Measurements from ENCODE around the gene SYT12. TPM values are rescaled to one million over a fixed set of nuclear protein-coding genes. Genes with fewer than 3 reads are reported as not detected.
A peak's percentile ranks its signal among the peaks of the same experiment; 100 is the strongest.

The SYT12 gene
- total RNA-seq, 1 donor from 2014 or later = not detected

DNA sequence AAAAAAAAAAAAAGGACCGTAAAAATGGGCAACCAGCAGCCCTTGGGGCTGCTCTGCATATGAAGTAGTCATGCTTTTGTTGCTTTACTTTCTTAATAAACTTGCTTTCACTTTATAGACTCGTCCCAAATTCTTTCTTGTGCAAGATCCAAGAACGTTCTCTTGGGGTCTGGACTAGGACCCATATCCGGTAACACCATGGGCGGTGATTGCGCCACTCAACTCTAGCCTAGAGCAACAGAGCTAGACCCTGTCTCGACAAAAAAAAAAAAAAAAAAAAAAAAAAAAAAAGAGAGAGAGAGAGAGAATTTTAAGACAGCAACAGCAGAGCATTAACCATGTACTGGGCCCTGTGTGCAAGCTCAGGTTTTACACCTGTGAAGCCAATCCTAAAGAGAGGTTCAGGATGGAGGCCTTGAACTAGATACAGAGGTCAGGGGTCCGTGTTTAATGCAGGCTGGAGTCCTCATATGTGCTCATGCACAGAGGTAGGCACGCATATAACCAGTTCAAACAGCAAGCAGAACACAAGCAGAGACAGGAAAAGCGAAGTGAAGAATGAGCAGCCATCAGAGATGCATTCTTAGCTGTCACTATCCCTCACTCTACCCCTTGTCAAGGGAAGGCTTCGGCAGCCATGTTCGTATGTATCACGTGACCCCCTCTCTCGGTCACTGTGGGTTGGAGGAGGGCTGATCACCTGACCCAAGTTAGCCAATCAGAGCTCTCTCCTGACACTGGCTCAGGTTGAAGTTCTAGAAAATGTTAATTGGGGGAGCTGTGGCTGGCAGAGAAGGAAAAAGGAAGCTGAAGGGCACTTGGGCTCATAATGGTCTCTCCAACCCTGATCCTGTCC is 16.7 kb upstream of the SYT12 start:
- no peak overlapping the region for H3K4me3 Mint-ChIP-seq

DNA sequence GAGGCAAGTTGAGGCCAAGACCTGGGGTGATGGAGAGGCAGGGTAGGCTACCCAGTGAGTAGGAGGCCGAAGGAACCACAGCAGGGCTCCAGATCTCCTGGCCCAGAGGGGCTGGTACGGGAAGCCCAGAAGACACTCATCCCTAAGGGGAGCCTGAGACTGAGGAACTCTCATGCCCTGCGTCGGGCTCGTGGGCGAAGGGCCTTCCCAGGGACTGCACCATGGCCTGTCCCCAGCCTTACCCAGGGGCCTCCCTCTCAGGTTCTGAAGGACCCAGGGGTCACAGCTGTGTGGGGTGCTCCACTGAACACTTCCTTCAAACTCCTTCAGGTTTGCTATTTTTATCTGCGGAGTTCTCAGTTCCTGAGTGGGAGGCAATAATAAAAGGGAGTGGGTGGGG is 15.8 kb upstream of the SYT12 start:
- H3K36me3 Mint-ChIP-seq (ENCODE audit: low read depth) = no peaks in the 10 kb centered on the region
- no peak overlapping the region for H3K4me3 Mint-ChIP-seq
- no peaks in the 10 kb centered on the region for H3K9me3 Mint-ChIP-seq
- intact Hi-C loops (cut with micrococcal nuclease) = no loop called here
- no peaks in the 10 kb centered on the region for H3K27me3 Mint-ChIP-seq
- H3K4me1 Mint-ChIP-seq = no peaks in the 10 kb centered on the region
- no peak overlapping the region for H3K27ac Mint-ChIP-seq
- DNase-seq = no peak

More for the DNA sequence above, 16.7 kb upstream of the SYT12 start:
- intact Hi-C loops (cut with micrococcal nuclease) = no loop called here
- Mint-ChIP-seq H3K36me3 (ENCODE audit: low read depth) (no peaks in the 10 kb centered on the region), H3K27me3 (no peaks in the 10 kb centered on the region), H3K27ac (no peak overlapping the region), H3K4me1 (no peaks in the 10 kb centered on the region), H3K9me3 (no peaks in the 10 kb centered on the region)
- DNase-seq = no peak

DNA sequence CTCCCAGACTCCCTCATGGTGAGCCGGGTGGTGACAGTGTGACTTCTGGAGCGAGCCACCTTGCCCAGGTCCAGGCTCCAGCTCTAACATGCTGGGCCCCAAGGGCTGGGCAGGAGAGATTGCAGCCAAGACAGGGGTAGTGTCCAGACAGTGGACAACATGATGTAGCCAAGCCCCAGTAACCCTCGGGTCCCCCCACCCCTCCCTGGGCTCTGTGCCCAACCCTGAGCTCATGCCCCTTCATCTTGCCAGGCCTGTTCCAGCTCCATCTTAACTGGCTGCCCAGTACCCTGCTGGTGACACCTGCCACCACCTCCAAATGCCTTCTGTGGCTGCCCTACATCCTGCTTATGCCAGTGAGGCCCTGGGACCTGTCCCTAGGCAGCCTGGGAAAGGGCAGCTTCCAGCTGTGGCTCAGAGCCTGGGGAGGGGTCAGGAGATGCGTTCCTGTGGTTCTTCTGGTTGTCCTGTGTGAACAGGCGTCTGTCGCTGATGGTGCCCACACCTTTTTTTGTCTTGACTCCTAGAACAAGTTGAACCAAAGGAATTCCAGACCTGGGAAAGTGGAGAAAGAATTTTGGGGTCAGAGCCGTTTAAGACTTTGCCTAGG is 12.5 kb upstream of the SYT12 start:
- H3K27ac Mint-ChIP-seq = no peak overlapping the region
- no peaks in the 10 kb centered on the region for H3K36me3 Mint-ChIP-seq (ENCODE audit: low read depth)
- no peak for DNase-seq
- H3K4me3 Mint-ChIP-seq = no peak overlapping the region
- H3K9me3 Mint-ChIP-seq = no peaks in the 10 kb centered on the region
- intact Hi-C loops (cut with micrococcal nuclease) = no loop called here
- no peaks in the 10 kb centered on the region for H3K4me1 Mint-ChIP-seq
- peaks cover 7% of the 10 kb centered on the region for H3K27me3 Mint-ChIP-seq

DNA sequence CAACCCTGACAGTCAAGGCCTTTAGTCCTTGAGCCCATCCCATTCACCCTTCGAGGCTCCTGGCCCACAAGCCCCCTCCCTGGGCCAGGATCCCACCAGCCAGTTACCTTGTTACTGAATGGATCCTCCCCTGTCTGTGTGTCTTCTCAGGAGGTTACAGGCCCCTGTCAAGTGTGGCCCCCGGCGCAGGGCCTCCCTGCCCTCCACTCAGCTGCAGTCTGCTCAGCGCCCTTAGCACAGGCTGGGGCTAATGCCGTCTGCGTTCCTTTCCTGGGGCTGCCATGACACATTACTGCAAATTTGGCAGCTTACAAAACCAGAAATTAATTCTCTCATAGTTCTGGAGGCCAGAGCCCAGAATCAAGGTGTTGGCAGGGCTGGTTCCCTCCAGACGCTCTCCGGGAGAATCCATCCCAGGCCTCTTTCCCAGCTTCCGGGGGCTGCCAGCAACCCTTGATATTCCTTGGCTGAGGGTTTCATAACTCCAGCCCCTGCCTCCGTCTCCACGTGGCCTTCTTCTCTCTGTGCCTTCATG is 9.4 kb upstream of the SYT12 start:
- Mint-ChIP-seq H3K27me3 (peaks cover 7% of the 10 kb centered on the region), H3K27ac (no peak overlapping the region), H3K4me1 (no peaks in the 10 kb centered on the region), H3K36me3 (ENCODE audit: low read depth) (no peaks in the 10 kb centered on the region), H3K9me3 (no peaks in the 10 kb centered on the region), H3K4me3 (no peak overlapping the region)
- intact Hi-C loops (cut with micrococcal nuclease) = no loop called here
- no peak for DNase-seq

DNA sequence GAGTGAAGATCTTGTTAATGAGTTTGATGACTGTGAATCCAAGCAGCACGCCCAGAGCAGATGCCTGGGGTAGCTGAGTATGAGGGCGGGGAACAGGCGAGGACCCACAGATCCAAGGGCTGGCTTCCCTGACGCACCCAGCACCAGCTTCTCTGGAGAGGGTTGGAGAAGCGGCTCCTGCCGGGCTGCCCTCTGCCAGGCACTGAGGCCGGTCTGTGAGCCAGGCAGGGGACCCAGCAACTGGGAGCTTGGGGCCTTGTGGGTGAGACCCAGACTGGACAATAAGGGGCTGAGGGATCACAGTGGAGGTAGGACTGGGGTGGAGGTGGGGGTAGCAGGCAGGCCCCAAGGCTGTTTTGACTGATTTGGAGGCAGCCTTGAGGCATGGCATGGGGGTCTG is 8.6 kb upstream of the SYT12 start:
- intact Hi-C loops (cut with micrococcal nuclease) = no loop called here
- Mint-ChIP-seq H3K4me1 (no peaks in the 10 kb centered on the region), H3K27ac (no peak overlapping the region)

DNA sequence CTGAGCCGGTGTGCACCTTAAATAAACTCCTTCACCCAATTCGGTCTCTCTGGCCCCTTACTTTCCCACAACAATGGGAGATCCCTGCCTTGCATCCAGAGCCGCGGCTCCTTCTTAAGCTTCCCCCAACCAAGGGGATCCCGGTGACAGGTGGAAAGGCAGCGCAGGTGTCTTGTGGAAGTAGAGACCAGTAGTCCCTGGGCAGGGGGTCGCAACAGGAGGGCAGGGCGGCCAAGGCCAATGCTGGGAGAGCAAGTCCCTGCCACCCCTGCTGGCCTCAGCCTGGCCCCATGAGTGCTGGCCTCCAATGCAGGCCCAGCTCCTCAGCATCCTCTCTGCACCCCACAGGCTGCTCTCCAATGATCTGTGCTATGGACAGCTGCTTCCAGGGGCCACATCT is 7.9 kb upstream of the SYT12 start:
- no peaks in the 10 kb centered on the region for H3K36me3 Mint-ChIP-seq (ENCODE audit: low read depth)
- H3K4me1 Mint-ChIP-seq = no peaks in the 10 kb centered on the region
- intact Hi-C loops (cut with micrococcal nuclease) = no loop called here
- no peak for DNase-seq
- H3K27ac Mint-ChIP-seq = no peak overlapping the region
- no peaks in the 10 kb centered on the region for H3K9me3 Mint-ChIP-seq
- no peak overlapping the region for H3K4me3 Mint-ChIP-seq
- H3K27me3 Mint-ChIP-seq = peaks cover 10% of the 10 kb centered on the region

More for the DNA sequence above, 8.6 kb upstream of the SYT12 start:
- Mint-ChIP-seq H3K9me3 (no peaks in the 10 kb centered on the region), H3K27me3 (peaks cover 7% of the 10 kb centered on the region), H3K4me3 (no peak overlapping the region), H3K36me3 (ENCODE audit: low read depth) (no peaks in the 10 kb centered on the region)
- no peak for DNase-seq

DNA sequence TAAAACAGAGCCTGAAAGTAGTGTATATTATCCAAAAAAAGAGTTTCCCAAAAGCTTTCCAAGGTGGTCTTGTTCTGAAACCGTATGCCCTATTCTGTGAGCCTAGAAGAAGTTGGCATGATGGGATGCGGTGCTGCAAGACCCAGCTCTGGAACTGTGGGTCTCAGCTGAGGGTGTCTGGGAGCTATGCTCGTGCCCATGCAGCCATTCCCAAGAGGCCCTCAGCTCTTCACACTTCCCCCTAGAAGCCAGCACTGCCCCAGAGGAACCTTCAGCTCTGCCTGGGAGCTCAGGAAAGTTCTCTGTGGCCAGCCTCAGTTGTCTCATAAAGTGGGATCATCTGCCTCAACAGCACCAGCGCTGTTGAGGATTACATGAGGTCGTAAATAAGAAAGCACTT is 6.4 kb upstream of the SYT12 start:
- Mint-ChIP-seq H3K27me3 (peaks cover 23% of the 10 kb centered on the region), H3K9me3 (no peaks in the 10 kb centered on the region), H3K36me3 (ENCODE audit: low read depth) (no peaks in the 10 kb centered on the region), H3K4me1 (no peaks in the 10 kb centered on the region), H3K4me3 (no peak overlapping the region), H3K27ac (no peak overlapping the region)
- intact Hi-C loops (cut with micrococcal nuclease) = no loop called here
- no peak for DNase-seq

DNA sequence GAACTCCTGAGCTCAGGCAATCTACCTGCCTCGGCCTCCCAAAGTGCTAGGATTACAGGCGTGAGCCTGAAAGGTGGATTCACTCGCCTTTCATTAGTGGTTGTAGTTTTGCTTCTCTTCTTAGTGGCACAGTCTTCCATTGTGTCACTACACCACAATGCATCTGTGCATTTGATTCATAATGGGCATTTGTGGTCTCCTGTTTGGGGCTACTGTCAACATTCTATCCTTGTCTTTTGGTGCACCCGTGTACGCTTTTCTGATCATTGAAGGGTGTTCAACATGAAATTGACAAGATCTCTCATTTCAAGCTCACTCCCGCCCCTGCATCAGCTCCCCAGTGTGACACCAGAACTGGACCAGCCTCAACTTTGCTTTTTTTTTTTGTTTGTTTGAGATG is 2.0 kb upstream of the SYT12 start:
- Mint-ChIP-seq H3K4me1 (peaks cover 14% of the 10 kb centered on the region), H3K36me3 (ENCODE audit: low read depth) (no peaks in the 10 kb centered on the region), H3K9me3 (no peaks in the 10 kb centered on the region), H3K4me3 (no peak overlapping the region), H3K27me3 (peaks cover 47% of the 10 kb centered on the region), H3K27ac (no peak overlapping the region)
- DNase-seq = no peak
- intact Hi-C loops (cut with micrococcal nuclease) = loop anchor here (5.0 kb wide), 1 partner anchor 64 kb away; the partner anchor contains the start of gene PC

DNA sequence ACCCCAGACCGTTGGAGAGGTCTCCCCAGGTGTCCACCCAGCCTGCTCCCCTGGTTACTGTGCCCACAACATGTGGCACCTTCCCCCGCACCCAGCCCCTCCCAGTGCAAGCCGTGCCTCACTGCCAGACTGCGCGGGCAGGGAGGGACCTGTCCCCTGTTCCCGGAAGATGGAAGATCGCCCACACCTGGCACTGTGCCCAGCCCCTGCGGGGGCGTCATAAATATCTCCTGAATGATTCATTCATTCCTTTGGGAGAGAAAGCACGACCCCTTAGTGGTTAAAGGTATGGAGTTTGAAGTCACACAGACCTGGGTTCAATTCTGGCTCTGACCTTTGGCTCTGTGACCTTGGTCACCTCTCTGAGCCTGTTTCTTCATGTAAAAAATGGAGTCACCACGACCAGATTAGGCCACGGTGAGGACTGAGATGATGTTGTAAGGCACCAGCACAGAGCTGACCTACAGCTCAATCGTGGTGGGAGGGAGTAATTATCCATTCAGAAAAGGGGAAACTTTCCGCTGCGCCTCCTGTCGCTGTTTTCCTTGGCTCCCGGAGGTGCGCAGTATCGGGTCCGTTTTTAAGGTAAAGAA is 497 bp upstream of the SYT12 start:
- H3K36me3 Mint-ChIP-seq (ENCODE audit: low read depth) = no peaks in the 10 kb centered on the region
- H3K27me3 Mint-ChIP-seq = peaks cover 58% of the 10 kb centered on the region
- no peak for DNase-seq
- no peaks in the 10 kb centered on the region for H3K9me3 Mint-ChIP-seq
- intact Hi-C loops (cut with micrococcal nuclease) = loop anchor here (5.0 kb wide), 1 partner anchor 65 kb away; the partner anchor contains the start of gene PC
- H3K4me1 Mint-ChIP-seq = peaks cover 14% of the 10 kb centered on the region
- no peak overlapping the region for H3K4me3 Mint-ChIP-seq
- H3K27ac Mint-ChIP-seq = no peak overlapping the region

DNA sequence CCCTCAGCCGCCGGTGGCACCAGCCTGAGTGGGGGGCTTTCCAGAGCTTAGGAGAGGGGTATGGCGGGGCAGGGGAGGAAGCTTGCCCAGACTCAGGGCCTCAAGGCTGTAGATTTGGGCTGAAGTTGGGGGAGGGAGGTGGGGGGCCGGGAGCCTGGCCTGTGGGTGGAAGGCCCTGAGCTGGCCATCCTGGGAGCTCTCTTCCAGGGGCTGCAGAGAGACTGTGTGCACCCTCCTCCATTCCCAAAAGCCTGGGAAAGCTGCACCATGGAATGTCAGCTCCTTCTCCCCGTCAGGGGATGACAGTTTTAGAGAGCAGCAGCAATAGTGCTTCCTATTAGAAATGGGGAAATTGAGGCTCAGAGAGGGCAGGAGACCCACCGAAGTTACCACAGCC is 1.0 kb downstream of the SYT12 start:
- Mint-ChIP-seq H3K27me3 (peaks cover 64% of the 10 kb centered on the region), H3K36me3 (ENCODE audit: low read depth) (no peaks in the 10 kb centered on the region), H3K27ac (no peak overlapping the region), H3K4me1 (peaks cover 14% of the 10 kb centered on the region), H3K9me3 (no peaks in the 10 kb centered on the region), H3K4me3 (peak overlapping the region; percentile 53)
- intact Hi-C loops (cut with micrococcal nuclease) = loop anchor here (5.0 kb wide), 1 partner anchor 67 kb away; the partner anchor contains the start of gene PC
- no peak for DNase-seq

DNA sequence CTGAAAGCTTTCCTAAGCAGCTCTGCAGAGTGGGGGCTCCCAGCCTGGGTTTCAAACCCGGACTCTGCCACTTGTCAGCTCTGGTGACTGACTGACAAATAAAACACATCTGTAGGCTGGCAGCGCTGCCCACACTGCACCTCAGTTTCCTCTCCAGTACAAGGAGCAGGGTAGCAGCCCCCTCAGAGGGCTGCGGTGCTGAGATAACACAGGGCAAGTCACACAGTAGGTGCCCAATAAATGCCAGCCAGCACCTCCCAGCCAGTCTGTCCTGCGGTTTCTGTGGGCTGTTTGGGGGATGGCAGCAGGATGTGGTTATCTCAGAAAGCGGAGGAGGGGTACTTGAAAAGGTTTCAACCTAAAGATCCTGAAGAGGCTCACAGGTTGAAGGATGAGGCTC is 1.5 kb downstream of the SYT12 start:
- H3K4me3 Mint-ChIP-seq = peak overlapping the region; percentile 17
- peaks cover 65% of the 10 kb centered on the region for H3K27me3 Mint-ChIP-seq
- peaks cover 14% of the 10 kb centered on the region for H3K4me1 Mint-ChIP-seq
- no peaks in the 10 kb centered on the region for H3K9me3 Mint-ChIP-seq
- no peaks in the 10 kb centered on the region for H3K36me3 Mint-ChIP-seq (ENCODE audit: low read depth)
- intact Hi-C loops (cut with micrococcal nuclease) = loop anchor here (5.0 kb wide), 1 partner anchor 67 kb away; the partner anchor contains the start of gene PC
- DNase-seq = peak; percentile 82
- no peak overlapping the region for H3K27ac Mint-ChIP-seq

DNA sequence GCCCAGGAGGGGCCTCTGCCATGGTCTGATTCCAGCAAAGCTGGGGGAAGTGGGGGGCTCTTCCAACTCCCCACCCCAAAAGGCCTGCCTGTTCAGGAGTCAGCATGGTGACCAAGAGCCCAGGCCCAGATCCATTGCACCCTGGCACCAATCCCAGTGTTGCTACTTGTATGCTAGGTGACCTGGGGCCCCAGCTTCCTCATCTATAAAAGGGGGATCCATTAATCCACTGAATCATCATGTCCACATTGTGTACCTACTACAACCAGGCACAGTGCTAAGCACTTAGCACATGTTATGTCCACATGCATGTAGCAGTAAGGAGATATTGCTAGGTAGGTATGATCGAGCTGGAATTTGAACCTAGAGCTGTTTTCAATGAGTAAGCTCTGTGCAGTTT is 2.0 kb downstream of the SYT12 start:
- Mint-ChIP-seq H3K9me3 (no peaks in the 10 kb centered on the region), H3K27ac (no peak overlapping the region), H3K36me3 (ENCODE audit: low read depth) (no peaks in the 10 kb centered on the region), H3K4me1 (peaks cover 14% of the 10 kb centered on the region), H3K4me3 (no peak overlapping the region), H3K27me3 (peaks cover 66% of the 10 kb centered on the region)
- intact Hi-C loops (cut with micrococcal nuclease) = loop anchor here (5.0 kb wide), 1 partner anchor 68 kb away; the partner anchor contains the start of gene PC
- DNase-seq = no peak

DNA sequence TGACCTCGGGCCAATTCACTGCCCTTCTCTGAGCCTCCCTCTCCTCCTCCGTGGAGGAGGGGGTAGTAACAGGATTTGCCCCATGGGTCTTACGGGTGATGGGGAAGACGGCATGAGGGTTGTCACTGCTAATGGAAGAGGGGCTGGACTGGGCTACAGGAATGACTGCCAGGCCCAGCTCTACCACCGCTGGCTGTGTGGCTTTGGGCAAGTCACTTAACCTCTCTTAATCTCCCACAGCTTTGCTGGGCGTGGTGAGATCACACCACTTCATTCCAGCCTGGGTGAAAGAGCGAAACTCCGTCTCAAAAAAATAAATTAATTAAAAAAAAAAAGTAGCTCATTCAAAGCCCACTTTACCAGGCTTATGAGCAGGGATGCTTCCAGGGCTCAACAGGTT is 2.8 kb downstream of the SYT12 start:
- DNase-seq = no peak
- Mint-ChIP-seq H3K4me3 (no peak overlapping the region), H3K27ac (no peak overlapping the region), H3K4me1 (peaks cover 14% of the 10 kb centered on the region), H3K27me3 (peaks cover 62% of the 10 kb centered on the region), H3K9me3 (no peaks in the 10 kb centered on the region), H3K36me3 (ENCODE audit: low read depth) (no peaks in the 10 kb centered on the region)
- intact Hi-C loops (cut with micrococcal nuclease) = no loop called here

DNA sequence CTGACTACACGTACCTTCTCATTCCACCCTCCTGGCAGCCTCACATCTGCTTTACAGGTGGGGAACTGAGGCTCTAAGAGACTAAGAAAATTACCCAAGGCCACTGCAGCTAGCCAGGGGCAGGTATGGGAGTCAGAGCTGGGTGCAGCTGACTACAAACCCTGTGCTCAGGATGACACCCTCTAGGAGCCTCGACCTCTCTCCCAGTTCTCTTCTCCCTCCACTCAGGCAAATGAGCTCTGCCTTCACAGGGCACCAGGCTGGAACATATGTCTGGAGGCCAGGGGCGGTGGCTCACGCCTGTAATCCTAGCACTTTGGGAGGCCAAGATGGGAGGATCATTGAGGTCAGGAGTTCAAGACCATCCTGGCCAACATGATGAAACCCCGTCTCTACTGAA is 4.0 kb downstream of the SYT12 start:
- H3K27me3 Mint-ChIP-seq = peaks cover 57% of the 10 kb centered on the region
- intact Hi-C loops (cut with micrococcal nuclease) = no loop called here

More for the DNA sequence above, 4.0 kb downstream of the SYT12 start:
- Mint-ChIP-seq H3K4me3 (no peak overlapping the region), H3K4me1 (peaks cover 14% of the 10 kb centered on the region), H3K36me3 (ENCODE audit: low read depth) (no peaks in the 10 kb centered on the region), H3K9me3 (no peaks in the 10 kb centered on the region), H3K27ac (no peak overlapping the region)
- no peak for DNase-seq
